MM.1S (cell line): ENCODE data around the gene EFTUD2.

Experiments used
- EZH2 ChIP-seq: fragments of 300-600 bp; sonication (generic); optimal IDR thresholded peaks from 2 replicates; pipeline ENCODE3; 2017; ENCODE audit warnings: low read depth, mild to moderate bottlenecking, antibody characterized with exemption, low read length, mixed read lengths
- TF ChIP-seq, protein P1 (sequence below): fragments of 300-600 bp; sonication (generic); IDR thresholded peaks from 2 replicates; pipeline ENCODE4 v1.5.1; 2016; ENCODE audit warnings: antibody characterized with exemption, low read length, mixed read lengths

DNA sequence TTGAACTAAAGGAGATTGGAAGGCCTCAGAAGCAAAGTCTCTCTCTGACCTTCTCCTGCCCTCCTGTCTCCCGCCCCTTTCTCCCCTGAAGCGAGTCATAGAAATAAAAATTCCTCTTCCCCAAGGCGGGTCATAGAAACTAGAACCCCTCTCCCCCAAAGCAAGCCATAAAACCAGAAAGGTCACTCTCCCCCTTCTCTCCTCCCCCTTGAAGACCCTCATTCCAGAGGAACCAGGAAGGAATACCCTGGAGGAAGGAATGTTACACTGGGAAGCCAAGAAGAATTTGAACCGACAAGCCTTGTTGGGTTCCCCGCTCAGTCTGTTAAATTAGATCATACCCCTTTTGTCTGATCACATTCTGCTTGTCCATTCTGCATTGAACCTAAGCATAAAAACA, 66.4 kb downstream of the EFTUD2 start:
- TF ChIP-seq, protein P1, sequence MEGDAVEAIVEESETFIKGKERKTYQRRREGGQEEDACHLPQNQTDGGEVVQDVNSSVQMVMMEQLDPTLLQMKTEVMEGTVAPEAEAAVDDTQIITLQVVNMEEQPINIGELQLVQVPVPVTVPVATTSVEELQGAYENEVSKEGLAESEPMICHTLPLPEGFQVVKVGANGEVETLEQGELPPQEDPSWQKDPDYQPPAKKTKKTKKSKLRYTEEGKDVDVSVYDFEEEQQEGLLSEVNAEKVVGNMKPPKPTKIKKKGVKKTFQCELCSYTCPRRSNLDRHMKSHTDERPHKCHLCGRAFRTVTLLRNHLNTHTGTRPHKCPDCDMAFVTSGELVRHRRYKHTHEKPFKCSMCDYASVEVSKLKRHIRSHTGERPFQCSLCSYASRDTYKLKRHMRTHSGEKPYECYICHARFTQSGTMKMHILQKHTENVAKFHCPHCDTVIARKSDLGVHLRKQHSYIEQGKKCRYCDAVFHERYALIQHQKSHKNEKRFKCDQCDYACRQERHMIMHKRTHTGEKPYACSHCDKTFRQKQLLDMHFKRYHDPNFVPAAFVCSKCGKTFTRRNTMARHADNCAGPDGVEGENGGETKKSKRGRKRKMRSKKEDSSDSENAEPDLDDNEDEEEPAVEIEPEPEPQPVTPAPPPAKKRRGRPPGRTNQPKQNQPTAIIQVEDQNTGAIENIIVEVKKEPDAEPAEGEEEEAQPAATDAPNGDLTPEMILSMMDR: no peak
- TF ChIP-seq EZH2: no peak
